ENCODE measurements around the gene P3R3URF.
A peak's percentile ranks its signal among the peaks of the same experiment; 100 is the strongest.

P3R3URF gene

DNA sequence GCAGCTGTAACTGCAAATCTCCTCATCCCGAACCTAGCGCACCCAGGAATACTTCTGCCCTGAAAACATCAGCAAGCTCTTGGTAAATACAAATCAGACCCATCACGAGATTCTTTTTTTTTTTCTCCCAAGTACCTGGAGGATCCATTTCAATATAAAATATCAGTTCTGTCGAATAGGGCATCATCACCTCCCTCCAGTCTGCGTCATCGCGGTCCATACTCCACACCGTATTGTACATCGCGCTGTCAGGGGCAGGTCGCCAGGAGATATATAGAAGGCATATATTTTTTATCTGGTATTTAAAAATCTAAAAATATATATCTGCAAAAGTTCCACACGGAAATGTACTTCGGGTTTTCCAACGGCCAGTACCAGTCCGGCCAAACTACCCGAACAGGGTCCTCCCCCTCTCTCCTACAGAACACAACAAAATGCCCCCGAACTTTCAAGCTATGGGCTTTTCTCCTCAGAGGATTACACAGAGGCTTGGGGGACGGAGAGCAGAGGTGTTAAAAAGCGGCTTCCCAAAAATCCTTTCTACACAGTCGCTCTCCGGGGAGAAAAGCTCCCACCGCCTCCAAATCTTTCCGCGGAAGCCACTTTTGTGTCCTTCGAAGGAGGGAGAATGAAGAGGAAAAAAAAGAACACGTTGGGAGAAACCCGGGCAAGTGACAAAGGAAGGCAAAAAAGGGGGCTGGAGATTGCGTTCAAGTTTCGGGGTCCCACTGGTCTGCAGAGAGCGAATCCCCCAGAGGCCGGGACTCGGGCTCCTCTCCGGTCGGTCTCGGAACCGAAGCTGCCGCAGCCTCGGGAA lies 44.4 kb downstream of the P3R3URF start:
- TF ChIP-seq SUZ12 (IDR thresholded peaks at IDR 0.05; ENCODE audit: extremely low read depth, insufficient read depth, insufficient read length) (no peak), ZNF274 (IDR thresholded peaks at IDR 0.05; ENCODE audit: low read depth, low read length) (no peak), YY1 (IDR thresholded peaks at IDR 0.05; ENCODE audit: insufficient read depth, insufficient read length) (no peak)
- Histone ChIP-seq H3K9me3 (ENCODE audit: insufficient read depth, low read length) (no peaks in the 10 kb centered on the region), H3K9ac (ENCODE audit: insufficient read length, low read depth) (peak overlapping the region; percentile 93), H3K36me3 (ENCODE audit: insufficient read depth, insufficient read length, low read length) (no peaks in the 10 kb centered on the region), H3K27me3 (ENCODE audit: insufficient read depth, insufficient read length) (peaks cover 25% of the 10 kb centered on the region), H3K4me1 (ENCODE audit: insufficient read depth, insufficient read length) (no peaks in the 10 kb centered on the region), H3K4me3 (ENCODE audit: insufficient read length, low read depth) (peak overlapping the region; percentile 71)
- DNase-seq (ENCODE audit: low read depth, low spot score) = no peak

DNA sequence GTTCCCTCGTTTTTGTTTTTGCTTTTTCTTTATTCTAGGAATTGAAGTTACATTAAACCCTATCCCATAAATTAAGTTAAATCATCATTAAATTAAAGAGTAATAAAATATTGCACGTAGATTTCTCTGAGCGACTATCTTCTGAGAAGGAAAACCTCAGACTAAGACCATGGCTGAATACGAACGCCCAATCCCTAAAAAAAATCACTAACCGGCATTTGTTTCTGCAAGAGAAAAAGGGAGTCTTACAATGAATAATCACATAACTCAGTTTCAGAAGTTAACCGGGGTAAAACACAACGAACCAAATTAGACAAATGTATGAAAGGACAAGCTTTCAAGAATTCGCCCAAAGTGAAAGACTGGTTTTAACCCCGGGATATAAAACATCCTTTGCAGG lies 45.2 kb downstream of the P3R3URF start:
- peak overlapping the region; percentile 53 for H3K9ac ChIP-seq (ENCODE audit: insufficient read length, low read depth)
- DNase-seq (ENCODE audit: low read depth, low spot score) = no peak
- H3K27me3 ChIP-seq (ENCODE audit: insufficient read depth, insufficient read length) = peaks cover 25% of the 10 kb centered on the region
- peak overlapping the region; percentile 71 for H3K4me3 ChIP-seq (ENCODE audit: insufficient read length, low read depth)
- no peaks in the 10 kb centered on the region for H3K9me3 ChIP-seq (ENCODE audit: insufficient read depth, low read length)
- no peaks in the 10 kb centered on the region for H3K4me1 ChIP-seq (ENCODE audit: insufficient read depth, insufficient read length)
- no peak for TF ChIP-seq SUZ12 (IDR thresholded peaks at IDR 0.05; ENCODE audit: extremely low read depth, insufficient read depth, insufficient read length)
- no peak for TF ChIP-seq YY1 (IDR thresholded peaks at IDR 0.05; ENCODE audit: insufficient read depth, insufficient read length)
- TF ChIP-seq ZNF274 (IDR thresholded peaks at IDR 0.05; ENCODE audit: low read depth, low read length) = no peak
- H3K36me3 ChIP-seq (ENCODE audit: insufficient read depth, insufficient read length, low read length) = no peaks in the 10 kb centered on the region

DNA sequence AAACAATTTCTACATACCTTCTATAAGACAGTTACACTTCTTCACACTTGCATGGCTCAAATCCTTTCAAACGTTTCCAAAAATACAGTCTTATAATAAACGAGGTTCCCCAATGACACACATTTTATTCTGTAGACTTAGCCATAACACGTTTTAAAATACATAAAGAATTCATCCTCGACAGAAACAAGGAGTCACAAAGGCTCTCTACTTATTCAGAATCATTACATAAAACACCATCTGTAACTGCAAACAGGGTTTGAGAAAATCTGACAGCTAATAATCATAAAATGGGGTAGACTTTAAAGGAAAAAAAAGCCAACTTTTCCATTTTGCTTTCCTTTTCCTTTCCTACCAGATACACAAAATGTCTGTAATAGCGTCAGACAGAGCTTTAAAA lies 45.7 kb downstream of the P3R3URF start:
- no peak for DNase-seq (ENCODE audit: low read depth, low spot score)

DNA sequence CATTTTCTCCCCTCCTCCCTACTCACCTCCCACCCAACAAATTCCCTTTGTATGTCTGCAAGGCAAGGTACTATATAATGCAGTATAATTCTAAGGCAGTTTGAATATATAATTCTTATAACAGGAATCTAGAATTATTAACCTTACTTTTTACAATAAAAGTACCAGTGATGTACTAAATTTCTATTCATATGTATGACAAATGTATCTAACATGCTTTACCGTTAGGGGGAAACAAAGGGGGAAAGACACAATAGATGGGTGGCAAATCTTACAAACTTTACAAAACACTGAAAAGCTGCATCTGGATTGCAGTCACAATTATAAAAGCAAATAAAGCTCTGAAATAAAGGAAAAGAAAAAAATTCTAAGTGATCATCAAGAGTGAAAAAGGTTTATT lies 46.2 kb downstream of the P3R3URF start:
- Histone ChIP-seq H3K4me3 (ENCODE audit: insufficient read length, low read depth) (peak overlapping the region; percentile 13), H3K36me3 (ENCODE audit: insufficient read depth, insufficient read length, low read length) (no peaks in the 10 kb centered on the region), H3K9ac (ENCODE audit: insufficient read length, low read depth) (no peak overlapping the region), H3K4me1 (ENCODE audit: insufficient read depth, insufficient read length) (no peaks in the 10 kb centered on the region), H3K27me3 (ENCODE audit: insufficient read depth, insufficient read length) (peaks cover 25% of the 10 kb centered on the region), H3K9me3 (ENCODE audit: insufficient read depth, low read length) (no peaks in the 10 kb centered on the region)
- TF ChIP-seq YY1 (IDR thresholded peaks at IDR 0.05; ENCODE audit: insufficient read depth, insufficient read length) (no peak), SUZ12 (IDR thresholded peaks at IDR 0.05; ENCODE audit: extremely low read depth, insufficient read depth, insufficient read length) (no peak), ZNF274 (IDR thresholded peaks at IDR 0.05; ENCODE audit: low read depth, low read length) (no peak)
- no peak for DNase-seq (ENCODE audit: low read depth, low spot score)

More for the DNA sequence above, 45.7 kb downstream of the P3R3URF start:
- H3K27me3 ChIP-seq (ENCODE audit: insufficient read depth, insufficient read length) = peaks cover 25% of the 10 kb centered on the region
- H3K9me3 ChIP-seq (ENCODE audit: insufficient read depth, low read length) = no peaks in the 10 kb centered on the region
- no peaks in the 10 kb centered on the region for H3K4me1 ChIP-seq (ENCODE audit: insufficient read depth, insufficient read length)
- H3K4me3 ChIP-seq (ENCODE audit: insufficient read length, low read depth) = peak overlapping the region; percentile 13
- H3K36me3 ChIP-seq (ENCODE audit: insufficient read depth, insufficient read length, low read length) = no peaks in the 10 kb centered on the region
- no peak overlapping the region for H3K9ac ChIP-seq (ENCODE audit: insufficient read length, low read depth)
- TF ChIP-seq SUZ12 (IDR thresholded peaks at IDR 0.05; ENCODE audit: extremely low read depth, insufficient read depth, insufficient read length) (no peak), YY1 (IDR thresholded peaks at IDR 0.05; ENCODE audit: insufficient read depth, insufficient read length) (no peak), ZNF274 (IDR thresholded peaks at IDR 0.05; ENCODE audit: low read depth, low read length) (no peak)

DNA sequence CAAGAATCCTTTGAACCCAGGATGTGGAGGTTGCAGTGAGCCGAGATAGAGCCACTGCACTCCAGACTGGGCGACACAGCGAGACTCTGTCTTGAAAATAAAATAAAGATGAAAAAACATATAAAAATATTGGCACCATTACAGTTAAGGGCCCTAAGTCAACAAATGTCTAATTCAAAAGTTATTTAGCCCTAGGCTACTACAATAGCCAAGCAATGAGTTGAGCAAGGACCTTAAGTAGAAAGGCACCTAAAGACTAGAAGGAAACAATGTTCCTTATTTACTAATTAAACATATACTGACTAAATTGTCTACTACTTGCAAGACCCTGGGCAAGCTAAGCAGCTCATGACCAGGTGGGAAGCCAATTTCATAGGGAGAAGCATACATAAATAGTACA lies 47.9 kb downstream of the P3R3URF start:
- TF ChIP-seq SUZ12 (IDR thresholded peaks at IDR 0.05; ENCODE audit: extremely low read depth, insufficient read depth, insufficient read length) (no peak), ZNF274 (IDR thresholded peaks at IDR 0.05; ENCODE audit: low read depth, low read length) (no peak), YY1 (IDR thresholded peaks at IDR 0.05; ENCODE audit: insufficient read depth, insufficient read length) (no peak)
- no peak overlapping the region for H3K4me3 ChIP-seq (ENCODE audit: insufficient read length, low read depth)
- H3K4me1 ChIP-seq (ENCODE audit: insufficient read depth, insufficient read length) = no peaks in the 10 kb centered on the region
- H3K27me3 ChIP-seq (ENCODE audit: insufficient read depth, insufficient read length) = peaks cover 18% of the 10 kb centered on the region
- H3K9me3 ChIP-seq (ENCODE audit: insufficient read depth, low read length) = no peaks in the 10 kb centered on the region
- H3K9ac ChIP-seq (ENCODE audit: insufficient read length, low read depth) = no peak overlapping the region
- H3K36me3 ChIP-seq (ENCODE audit: insufficient read depth, insufficient read length, low read length) = no peaks in the 10 kb centered on the region
- no peak for DNase-seq (ENCODE audit: low read depth, low spot score)
